WTC11 (cell line): ENCODE data around the gene CROCC. TPM values are rescaled to one million over a fixed set of nuclear protein-coding genes. Genes with fewer than 3 reads are reported as not detected.

Experiments
- ATAC-seq: fragments of 200-7000 bp; cut with Tn5 transposase; 2 replicates; pipeline ENCODE4 v1.10.0; 2021; ENCODE audit warnings: mild to moderate bottlenecking, moderate library complexity
- CTCF ChIA-PET: fragments of 300-600 bp; sonication (Branson Sonifier 250); formaldehyde crosslinking; loops from one replicate; lab custom pipeline; 2021; ENCODE audit warnings: antibody characterized with exemption; lab: Charles Lee
- POLR2A ChIA-PET: fragments of 350-600 bp; sonication (Branson Sonifier 250); formaldehyde crosslinking; loops from one replicate; lab custom pipeline; 2021; ENCODE audit warnings: antibody characterized with exemption; lab: Charles Lee
- DNase-seq: peaks from one replicate; pipeline ENCODE4 v3.0.0; 2021; ENCODE audit warnings: low spot score
- H3K27ac Mint-ChIP-seq: 2 replicates; pipeline ENCODE4 v1.8.0; 2021; ENCODE audit warnings: mixed read lengths
- H3K27me3 Mint-ChIP-seq: 2 replicates; pipeline ENCODE4 v1.8.0; 2021; ENCODE audit warnings: low read depth, mild to moderate bottlenecking, moderate library complexity, mixed read lengths
- H3K36me3 Mint-ChIP-seq: 2 replicates; pipeline ENCODE4 v1.8.0; 2021; ENCODE audit warnings: mixed read lengths
- H3K4me1 Mint-ChIP-seq: 2 replicates; pipeline ENCODE4 v1.8.0; 2022; ENCODE audit warnings: mixed read lengths
- H3K4me3 Mint-ChIP-seq: 2 replicates; pipeline ENCODE4 v1.8.0; 2021; ENCODE audit warnings: mild to moderate bottlenecking, moderate library complexity, mixed read lengths
- H3K9me3 Mint-ChIP-seq: 2 replicates; pipeline ENCODE4 v1.8.0; 2021; ENCODE audit warnings: mixed read lengths
- ATF1 ChIP-seq: sonication (generic); formaldehyde crosslinking; IDR thresholded peaks from 2 replicates; pipeline ENCODE4 v1.8.1; 2023; ENCODE audit warnings: mild to moderate bottlenecking, moderate library complexity, missing genetic modification reagents
- E2F5 ChIP-seq: sonication (generic); formaldehyde crosslinking; IDR thresholded peaks from 2 replicates; pipeline ENCODE4 v1.8.1; 2022; ENCODE audit warnings: mild to moderate bottlenecking, moderate library complexity, missing genetic modification reagents
- IRF2 ChIP-seq: sonication (generic); formaldehyde crosslinking; IDR thresholded peaks from 2 replicates; pipeline ENCODE4 v1.8.0; 2022; ENCODE audit warnings: low read depth, missing genetic modification reagents, borderline replicate concordance
- MLX ChIP-seq: sonication (generic); formaldehyde crosslinking; IDR thresholded peaks from 2 replicates; pipeline ENCODE4 v1.8.1; 2023; ENCODE audit warnings: mild to moderate bottlenecking, missing genetic modification reagents, moderate library complexity
- MYBL2 ChIP-seq: sonication (generic); formaldehyde crosslinking; IDR thresholded peaks from 2 replicates; pipeline ENCODE4 v1.8.1; 2023; ENCODE audit warnings: mild to moderate bottlenecking, moderate library complexity, missing genetic modification reagents
- NFE2L1 ChIP-seq: sonication (generic); formaldehyde crosslinking; IDR thresholded peaks from 2 replicates; pipeline ENCODE4 v1.8.1; 2023; ENCODE audit warnings: missing genetic modification reagents
- SMAD4 ChIP-seq: sonication (generic); formaldehyde crosslinking; IDR thresholded peaks from 2 replicates; pipeline ENCODE4 v1.8.0; 2022; ENCODE audit warnings: mild to moderate bottlenecking, missing genetic modification reagents
- STAT6 ChIP-seq: sonication (generic); formaldehyde crosslinking; conservative IDR thresholded peaks from 2 replicates; pipeline ENCODE4 v1.8.1; 2023; ENCODE audit warnings: mild to moderate bottlenecking, low read depth, missing genetic modification reagents, moderate library complexity
- ZNF263 ChIP-seq: sonication (generic); formaldehyde crosslinking; IDR thresholded peaks from 2 replicates; pipeline ENCODE4 v1.8.1; 2022; ENCODE audit warnings: low read depth, mild to moderate bottlenecking, moderate library complexity, missing genetic modification reagents
- ZNF281 ChIP-seq: sonication (generic); formaldehyde crosslinking; IDR thresholded peaks from 2 replicates; pipeline ENCODE4 v1.8.0; 2023; ENCODE audit warnings: mild to moderate bottlenecking, missing genetic modification reagents
- total RNA-seq: library from RNA; stranded (reverse); gene quantifications from 3 replicates; pipeline ENCODE4 v1.2.3, GENCODE V29; 2021
- TF ChIP-seq, protein P1 (sequence below): fragments of 250-450 bp; sonication (Bioruptor Pico); IDR thresholded peaks from 2 replicates; pipeline ENCODE4 v1.9.0; 2021; ENCODE audit warnings: moderate library complexity, mild to moderate bottlenecking, inconsistent platforms, borderline replicate concordance
- TF ChIP-seq, protein P2 (sequence below): sonication (generic); formaldehyde crosslinking; conservative IDR thresholded peaks from 2 replicates; pipeline ENCODE4 v1.8.1; 2022; ENCODE audit warnings: mild to moderate bottlenecking, missing genetic modification reagents
- TF ChIP-seq, protein P3 (sequence below): sonication (generic); formaldehyde crosslinking; IDR thresholded peaks from 2 replicates; pipeline ENCODE4 v1.8.1; 2022; ENCODE audit warnings: missing genetic modification reagents, borderline replicate concordance

The CROCC gene
- total RNA-seq, 1 experiment from 2014 or later: 75.6 TPM

- Mint-ChIP-seq H3K9me3 (no peaks in the 10 kb centered on the region), H3K4me3 (no peak overlapping the region), H3K36me3 (peaks cover 6% of the 10 kb centered on the region; the same call in 1 of the 2 replicates), H3K4me1 (peaks cover 38% of the 10 kb centered on the region), H3K27me3 (no peaks in the 10 kb centered on the region), H3K27ac (peak overlapping the region; percentile 75)
- TF ChIP-seq, protein P1, sequence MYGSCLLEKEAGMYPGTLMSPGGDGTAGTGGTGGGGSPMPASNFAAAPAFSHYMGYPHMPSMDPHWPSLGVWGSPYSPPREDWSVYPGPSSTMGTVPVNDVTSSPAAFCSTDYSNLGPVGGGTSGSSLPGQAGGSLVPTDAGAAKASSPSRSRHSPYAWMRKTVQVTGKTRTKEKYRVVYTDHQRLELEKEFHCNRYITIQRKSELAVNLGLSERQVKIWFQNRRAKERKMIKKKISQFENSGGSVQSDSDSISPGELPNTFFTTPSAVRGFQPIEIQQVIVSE: no peak
- no peak for TF ChIP-seq SMAD4 (CRISPR knock-in tag)
- no peak for TF ChIP-seq NFE2L1 (CRISPR knock-in tag)
- no peak for ATAC-seq
- CTCF ChIA-PET: interaction anchor here (0.9 to 2.4 kb wide), 2 partner anchors 11 to 15 kb away, joined by 3 to 20 read pairs; no protein-coding TSS in a partner anchor
- POLR2A ChIA-PET: no interaction called here
- DNase-seq: no peak
These were observed 54.1 kb downstream of the CROCC start for GRCh38 chr1:16975838-16976237.

DNA sequence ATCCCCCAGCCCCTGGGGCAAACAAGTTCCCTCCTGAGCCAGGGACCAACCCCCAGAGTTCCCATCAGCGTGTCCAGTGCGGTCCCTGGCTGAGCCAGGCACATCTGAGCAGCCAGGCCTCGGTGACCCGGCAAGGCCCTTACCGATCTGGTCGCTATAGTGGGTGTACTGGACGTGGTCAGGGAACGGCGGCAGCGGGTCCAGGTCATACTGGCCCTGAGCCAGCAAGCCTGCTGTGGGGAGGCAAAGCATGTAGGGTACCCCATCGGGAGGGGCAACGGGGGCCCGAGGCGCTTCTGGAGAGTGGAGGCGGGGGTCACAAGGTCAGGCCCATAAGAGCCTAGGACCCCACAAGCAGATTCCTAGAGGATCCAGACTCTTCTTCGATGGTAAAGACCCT lies 55.2 kb downstream of the CROCC start:
- CTCF ChIA-PET: interaction anchor here (0.9 to 3.0 kb wide), 3 partner anchors 10 to 17 kb away, joined by 3 to 30 read pairs (median 20); no protein-coding TSS in a partner anchor
- Mint-ChIP-seq H3K36me3 (peaks cover 6% of the 10 kb centered on the region; the same call in 1 of the 2 replicates), H3K4me1 (peaks cover 39% of the 10 kb centered on the region), H3K9me3 (no peaks in the 10 kb centered on the region), H3K27me3 (no peaks in the 10 kb centered on the region; the same call in 1 of the 2 replicates), H3K4me3 (no peak overlapping the region), H3K27ac (peak overlapping the region; percentile 45; the same call in 1 of the 2 replicates)
- ATAC-seq: no peak
- POLR2A ChIA-PET: no interaction called here
- TF ChIP-seq MYBL2 (CRISPR knock-in tag) (no peak), STAT6 (no peak), ZNF263 (CRISPR knock-in tag) (no peak), IRF2 (CRISPR knock-in tag) (no peak), MLX (no peak), ZNF281 (CRISPR knock-in tag) (no peak), ATF1 (CRISPR knock-in tag) (no peak), E2F5 (no peak)
- TF ChIP-seq, protein P2, sequence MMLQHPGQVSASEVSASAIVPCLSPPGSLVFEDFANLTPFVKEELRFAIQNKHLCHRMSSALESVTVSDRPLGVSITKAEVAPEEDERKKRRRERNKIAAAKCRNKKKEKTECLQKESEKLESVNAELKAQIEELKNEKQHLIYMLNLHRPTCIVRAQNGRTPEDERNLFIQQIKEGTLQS (CRISPR knock-in tag): no peak
- TF ChIP-seq, protein P3, sequence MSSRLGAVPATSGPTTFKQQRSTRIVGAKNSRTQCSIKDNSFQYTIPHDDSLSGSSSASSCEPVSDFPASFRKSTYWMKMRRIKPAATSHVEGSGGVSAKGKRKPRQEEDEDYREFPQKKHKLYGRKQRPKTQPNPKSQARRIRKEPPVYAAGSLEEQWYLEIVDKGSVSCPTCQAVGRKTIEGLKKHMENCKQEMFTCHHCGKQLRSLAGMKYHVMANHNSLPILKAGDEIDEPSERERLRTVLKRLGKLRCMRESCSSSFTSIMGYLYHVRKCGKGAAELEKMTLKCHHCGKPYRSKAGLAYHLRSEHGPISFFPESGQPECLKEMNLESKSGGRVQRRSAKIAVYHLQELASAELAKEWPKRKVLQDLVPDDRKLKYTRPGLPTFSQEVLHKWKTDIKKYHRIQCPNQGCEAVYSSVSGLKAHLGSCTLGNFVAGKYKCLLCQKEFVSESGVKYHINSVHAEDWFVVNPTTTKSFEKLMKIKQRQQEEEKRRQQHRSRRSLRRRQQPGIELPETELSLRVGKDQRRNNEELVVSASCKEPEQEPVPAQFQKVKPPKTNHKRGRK: no peak
- no peak for DNase-seq
